ENCODE measurements around the gene SYDE1.
A peak's percentile ranks its signal among the peaks of the same experiment; 100 is the strongest.

The SYDE1 gene

GRCh38 chr19:15108845-15109767 lies 1.9 kb downstream of the SYDE1 start:
- DNase-seq, result no peak

- DNase-seq, result no peak
Measured at GRCh38 chr19:15109768-15110417, 2.7 kb downstream of the SYDE1 start.

DNA sequence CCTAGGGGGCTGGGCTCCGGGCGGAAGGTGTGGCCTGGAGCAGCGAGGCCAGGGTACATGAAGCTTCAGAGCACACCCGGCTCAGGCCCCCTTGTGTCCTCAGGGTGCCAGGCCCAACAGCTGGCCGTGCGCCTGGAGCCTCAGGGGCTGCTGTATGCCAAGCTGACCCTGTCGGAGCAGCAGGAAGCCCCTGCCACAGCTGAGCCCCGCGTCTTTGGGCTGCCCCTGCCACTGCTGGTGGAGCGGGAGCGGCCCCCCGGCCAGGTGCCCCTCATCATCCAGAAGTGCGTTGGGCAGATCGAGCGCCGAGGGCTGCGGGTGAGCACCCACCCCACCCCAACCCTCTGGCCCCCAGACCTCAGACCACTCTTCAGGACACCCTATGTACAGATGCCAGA lies 3.2 kb downstream of the SYDE1 start:
- no peak for DNase-seq

GRCh38 chr19:15111758-15112157 lies 4.6 kb downstream of the SYDE1 start:
- no peak for DNase-seq

DNA sequence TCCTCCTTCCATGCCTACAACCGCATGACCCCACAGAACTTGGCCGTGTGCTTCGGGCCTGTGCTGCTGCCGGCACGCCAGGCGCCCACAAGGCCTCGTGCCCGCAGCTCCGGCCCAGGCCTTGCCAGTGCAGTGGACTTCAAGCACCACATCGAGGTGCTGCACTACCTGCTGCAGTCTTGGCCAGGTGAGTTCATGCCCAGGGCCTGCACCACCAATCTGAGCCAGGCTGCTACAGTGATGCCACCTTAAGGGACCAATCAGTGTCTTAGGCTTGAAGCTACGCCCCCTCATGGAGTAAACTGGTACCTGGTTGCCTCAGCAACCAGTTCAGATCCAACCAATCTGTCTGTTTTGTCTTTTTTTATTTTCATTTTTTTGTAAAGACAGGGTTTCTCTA lies 5.2 kb downstream of the SYDE1 start:
- no peak for DNase-seq

- DNase-seq, result no peak
Measured at GRCh38 chr19:15113245-15114152, 6.3 kb downstream of the SYDE1 start.

DNA sequence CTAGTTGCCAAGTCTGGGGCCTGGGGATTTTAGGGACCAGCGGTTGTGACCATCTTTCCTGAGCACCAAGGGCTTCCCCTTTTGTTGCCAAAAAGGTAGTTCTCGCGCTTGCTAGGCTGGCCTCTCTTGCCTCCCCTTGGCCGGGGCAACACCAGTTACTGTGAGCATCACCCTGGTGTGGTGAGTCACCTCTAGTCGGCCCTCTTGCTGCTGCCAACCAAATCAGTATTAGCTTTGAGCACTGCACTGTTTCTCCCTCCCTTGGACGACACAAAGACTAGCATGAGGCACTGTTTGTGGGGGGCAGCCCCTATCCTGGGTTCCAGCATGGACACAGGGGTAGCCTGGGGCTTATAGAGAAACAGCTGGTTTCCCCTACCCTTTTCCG lies 6.9 kb downstream of the SYDE1 start:
- DNase-seq, result no peak

DNA sequence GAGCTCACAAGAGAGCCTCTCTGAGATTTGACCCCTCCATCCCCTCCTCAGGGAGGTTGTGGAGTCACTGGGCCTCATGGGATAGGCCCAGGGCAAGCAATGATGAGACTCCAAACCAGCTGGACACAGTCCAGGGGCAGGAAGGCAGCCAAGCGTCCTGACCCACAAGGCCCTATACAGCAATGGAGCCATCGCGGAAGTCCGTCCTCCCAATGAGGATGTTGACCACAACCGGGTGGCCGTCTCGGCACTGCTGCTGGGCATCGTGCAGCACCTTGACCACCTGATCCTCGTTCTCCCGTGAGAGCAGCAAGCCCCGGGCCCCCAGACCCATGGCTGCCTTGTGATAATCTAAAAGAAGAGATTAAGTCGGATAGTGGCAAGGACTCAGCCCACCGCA lies 7.9 kb downstream of the SYDE1 start:
- DNase-seq, result no peak

DNA sequence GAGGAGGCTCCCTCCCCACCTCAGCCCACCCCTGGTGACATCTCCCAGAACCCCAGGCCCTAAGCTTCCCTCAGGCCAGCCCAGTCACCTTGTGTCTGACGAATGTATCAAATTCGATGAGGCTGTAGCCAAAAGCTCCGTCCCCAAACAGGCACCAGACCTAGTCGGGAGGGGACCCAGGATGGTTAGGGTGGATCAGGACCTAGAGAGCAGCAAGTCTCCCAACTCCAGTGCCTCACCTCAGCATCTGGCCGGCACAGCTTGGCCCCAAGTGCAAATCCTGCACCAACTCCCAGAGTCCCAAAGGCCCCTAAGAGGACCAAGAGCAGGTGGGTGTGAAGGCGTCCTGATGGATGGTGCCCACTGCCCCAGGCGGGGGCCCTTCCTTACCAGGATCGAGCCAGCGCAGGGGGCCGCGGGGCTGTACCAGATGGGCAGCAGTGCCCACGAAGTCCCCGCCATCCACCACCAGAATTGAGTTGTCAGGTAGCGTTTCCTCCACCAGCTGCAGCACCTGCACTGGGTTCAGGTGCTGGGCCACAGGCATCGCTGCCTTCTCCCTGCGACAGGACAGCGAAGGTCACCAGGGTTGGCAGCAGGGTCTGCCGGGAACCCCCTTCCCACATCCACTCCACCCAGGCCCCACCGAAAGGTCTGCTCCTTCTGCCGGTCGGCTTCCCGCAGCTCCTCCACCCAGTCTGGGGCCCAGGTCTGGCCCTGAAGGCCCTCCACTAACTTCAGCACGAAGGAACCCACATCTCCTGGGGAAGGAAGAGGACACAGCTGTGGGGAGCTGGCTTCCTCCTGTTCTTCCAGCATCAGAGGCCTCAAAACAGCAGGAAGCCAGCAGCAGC lies 8.8 kb downstream of the SYDE1 start:
- DNase-seq, result no peak

DNA sequence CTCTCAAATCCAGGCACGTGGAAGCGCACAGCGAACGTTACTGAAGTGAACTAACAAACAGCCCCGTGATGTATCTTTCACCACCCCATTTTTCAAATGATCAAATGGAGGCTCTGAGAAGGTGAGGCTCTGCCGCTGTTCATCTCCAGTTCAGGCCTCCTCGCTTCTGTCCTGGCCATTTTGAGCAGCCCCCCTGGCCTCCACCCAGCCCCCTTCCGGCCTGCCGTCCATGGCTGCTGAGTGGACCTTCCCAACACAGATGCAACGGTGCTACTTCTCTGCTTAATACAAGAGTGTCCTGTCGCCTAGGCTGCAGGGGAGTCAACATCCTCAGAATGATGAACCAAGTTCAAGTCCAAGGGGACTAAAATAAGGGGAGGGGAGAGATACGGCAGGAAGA lies 9.7 kb downstream of the SYDE1 start:
- no peak for DNase-seq

GRCh38 chr19:15118248-15118647 lies 11.0 kb downstream of the SYDE1 start:
- no peak for DNase-seq

DNA sequence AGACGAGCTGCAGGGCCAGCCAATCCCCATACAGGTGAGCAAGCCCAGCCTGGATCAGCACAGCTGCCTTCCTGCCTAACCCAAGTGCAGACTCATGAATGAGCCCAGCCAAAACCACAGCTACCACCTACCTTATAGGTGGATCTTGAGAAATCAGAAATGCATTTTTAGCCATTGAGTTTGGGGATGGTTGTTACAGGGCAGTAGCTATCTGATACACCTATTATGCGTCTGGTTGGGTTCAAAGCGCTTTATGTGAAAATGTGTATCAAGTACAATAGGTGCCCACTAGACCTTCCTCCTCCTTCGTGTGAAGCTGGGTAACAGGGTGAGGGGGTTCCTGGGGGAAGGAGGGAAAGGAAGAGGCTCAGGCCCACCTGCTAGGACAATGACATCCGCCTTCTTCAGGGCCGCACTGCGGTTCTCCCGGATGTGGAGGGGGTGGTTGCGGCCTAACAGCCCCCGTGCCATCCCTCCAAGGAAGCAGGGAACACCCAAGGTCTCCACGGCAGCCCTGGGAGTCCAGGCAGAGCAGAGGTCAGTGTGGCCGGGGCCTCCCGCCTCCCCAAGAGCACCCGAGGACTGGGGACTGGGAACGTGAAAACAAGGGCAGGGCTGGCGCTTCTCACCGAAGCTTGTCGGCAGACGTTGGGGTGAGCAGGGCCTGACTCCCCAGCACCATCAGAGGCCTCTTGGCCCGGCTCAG lies 11.7 kb downstream of the SYDE1 start:
- DNase-seq, result no peak

- DNase-seq, result no peak
Measured at GRCh38 chr19:15120135-15121026, 13.2 kb downstream of the SYDE1 start.

DNA sequence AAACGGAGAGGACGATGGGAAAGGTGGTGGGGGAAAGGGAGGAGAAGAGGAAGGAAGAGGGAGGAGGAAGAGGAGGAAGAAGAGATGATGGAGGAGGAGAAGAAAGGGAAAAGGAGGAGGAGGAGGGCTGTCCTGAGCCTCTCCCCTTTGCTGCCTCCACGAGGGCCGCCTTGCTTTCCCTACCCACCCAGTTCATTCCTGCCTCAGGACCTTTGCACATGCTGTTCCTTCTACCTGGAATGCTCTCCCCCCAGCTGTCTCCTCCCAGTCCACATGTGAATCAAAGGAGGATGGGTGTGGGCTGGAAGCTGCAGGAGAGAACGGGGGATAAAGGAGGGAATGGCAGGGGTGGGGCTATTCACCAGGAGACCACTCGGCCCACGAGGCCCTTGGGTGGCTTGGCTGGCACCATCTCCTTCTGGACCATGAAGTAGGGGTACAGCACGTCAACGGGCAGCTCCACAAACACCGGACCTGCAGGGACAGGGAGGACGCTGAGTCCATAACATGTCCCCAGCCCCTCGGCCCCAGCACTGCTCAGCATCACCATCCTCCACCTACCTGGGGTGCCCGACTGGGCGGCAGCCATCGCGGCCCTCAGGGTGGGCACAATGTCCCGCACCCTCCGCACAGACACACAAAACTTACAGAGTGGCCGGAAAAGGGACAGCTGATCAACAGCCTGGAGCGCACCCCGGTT lies 15.3 kb downstream of the SYDE1 start:
- DNase-seq, result no peak

GRCh38 chr19:15123031-15123890 lies 16.1 kb downstream of the SYDE1 start:
- no peak for DNase-seq

DNA sequence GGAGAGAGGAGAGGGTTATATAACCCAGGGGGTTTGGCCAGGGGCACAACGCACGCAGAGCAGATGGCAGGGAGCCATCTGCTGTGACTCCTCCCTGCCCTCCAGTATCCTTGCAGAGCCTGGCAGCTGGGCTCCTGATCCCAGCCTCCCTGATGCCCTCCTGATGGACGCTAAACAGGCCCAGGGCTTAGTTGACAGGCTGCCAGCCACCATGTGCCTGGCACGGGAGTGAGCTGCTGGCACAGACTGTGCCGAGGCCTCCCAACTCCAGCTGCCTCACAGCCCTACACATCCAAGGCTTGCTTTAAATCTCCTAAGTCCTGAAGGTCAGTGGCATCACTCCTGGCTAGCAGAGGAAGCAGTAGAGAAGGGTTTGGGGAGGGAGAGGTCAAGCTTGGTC lies 16.7 kb downstream of the SYDE1 start:
- no peak for DNase-seq

GRCh38 chr19:15124572-15125231 lies 17.5 kb downstream of the SYDE1 start:
- peak; percentile 25 to 39 (median 32) for DNase-seq
